ENCODE data around the gene OR12D1.

DNA sequence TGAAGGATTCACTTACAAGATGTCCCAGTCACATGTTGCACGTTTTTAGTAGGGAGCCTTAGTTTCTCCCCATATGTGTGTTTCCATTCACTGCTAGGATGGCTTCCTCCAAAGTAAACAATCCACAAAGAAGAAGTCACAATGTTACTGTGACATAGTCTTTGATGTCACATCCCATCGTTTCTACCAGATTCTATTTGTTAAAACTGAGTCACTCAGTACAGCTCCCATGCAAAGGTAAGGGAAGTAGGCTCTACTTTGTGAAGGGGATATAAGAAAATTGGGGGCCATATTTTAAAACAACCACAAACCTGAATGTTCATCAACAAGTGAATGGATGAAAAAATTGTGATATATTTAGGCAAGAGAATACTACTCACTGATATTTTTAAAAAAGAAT lies 42.2 kb downstream of the OR12D1 start, which contains the start of the genes OR11A1 and OR2H1:
- TF ChIP-seq POU6F1 (CRISPR knock-in tag; IDR thresholded peaks at IDR 0.05; ENCODE audit: borderline replicate concordance, low read depth) = no peak
- no peak for TF ChIP-seq TCF4 (CRISPR knock-in tag; IDR thresholded peaks at IDR 0.05; ENCODE audit: borderline replicate concordance)
- TF ChIP-seq ZFP3 (CRISPR knock-in tag; IDR thresholded peaks at IDR 0.05) = no peak
- no peak for TF ChIP-seq RARB (CRISPR knock-in tag; IDR thresholded peaks at IDR 0.05)
- TF ChIP-seq, protein P1, sequence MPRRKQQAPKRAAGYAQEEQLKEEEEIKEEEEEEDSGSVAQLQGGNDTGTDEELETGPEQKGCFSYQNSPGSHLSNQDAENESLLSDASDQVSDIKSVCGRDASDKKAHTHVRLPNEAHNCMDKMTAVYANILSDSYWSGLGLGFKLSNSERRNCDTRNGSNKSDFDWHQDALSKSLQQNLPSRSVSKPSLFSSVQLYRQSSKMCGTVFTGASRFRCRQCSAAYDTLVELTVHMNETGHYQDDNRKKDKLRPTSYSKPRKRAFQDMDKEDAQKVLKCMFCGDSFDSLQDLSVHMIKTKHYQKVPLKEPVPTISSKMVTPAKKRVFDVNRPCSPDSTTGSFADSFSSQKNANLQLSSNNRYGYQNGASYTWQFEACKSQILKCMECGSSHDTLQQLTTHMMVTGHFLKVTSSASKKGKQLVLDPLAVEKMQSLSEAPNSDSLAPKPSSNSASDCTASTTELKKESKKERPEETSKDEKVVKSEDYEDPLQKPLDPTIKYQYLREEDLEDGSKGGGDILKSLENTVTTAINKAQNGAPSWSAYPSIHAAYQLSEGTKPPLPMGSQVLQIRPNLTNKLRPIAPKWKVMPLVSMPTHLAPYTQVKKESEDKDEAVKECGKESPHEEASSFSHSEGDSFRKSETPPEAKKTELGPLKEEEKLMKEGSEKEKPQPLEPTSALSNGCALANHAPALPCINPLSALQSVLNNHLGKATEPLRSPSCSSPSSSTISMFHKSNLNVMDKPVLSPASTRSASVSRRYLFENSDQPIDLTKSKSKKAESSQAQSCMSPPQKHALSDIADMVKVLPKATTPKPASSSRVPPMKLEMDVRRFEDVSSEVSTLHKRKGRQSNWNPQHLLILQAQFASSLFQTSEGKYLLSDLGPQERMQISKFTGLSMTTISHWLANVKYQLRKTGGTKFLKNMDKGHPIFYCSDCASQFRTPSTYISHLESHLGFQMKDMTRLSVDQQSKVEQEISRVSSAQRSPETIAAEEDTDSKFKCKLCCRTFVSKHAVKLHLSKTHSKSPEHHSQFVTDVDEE (CRISPR knock-in tag; IDR thresholded peaks at IDR 0.05) = no peak
- no peak for TF ChIP-seq OSR1 (CRISPR knock-in tag; IDR thresholded peaks at IDR 0.05)
- no peak for TF ChIP-seq CSDC2 (CRISPR knock-in tag; IDR thresholded peaks at IDR 0.05)
- TF ChIP-seq, protein P2, sequence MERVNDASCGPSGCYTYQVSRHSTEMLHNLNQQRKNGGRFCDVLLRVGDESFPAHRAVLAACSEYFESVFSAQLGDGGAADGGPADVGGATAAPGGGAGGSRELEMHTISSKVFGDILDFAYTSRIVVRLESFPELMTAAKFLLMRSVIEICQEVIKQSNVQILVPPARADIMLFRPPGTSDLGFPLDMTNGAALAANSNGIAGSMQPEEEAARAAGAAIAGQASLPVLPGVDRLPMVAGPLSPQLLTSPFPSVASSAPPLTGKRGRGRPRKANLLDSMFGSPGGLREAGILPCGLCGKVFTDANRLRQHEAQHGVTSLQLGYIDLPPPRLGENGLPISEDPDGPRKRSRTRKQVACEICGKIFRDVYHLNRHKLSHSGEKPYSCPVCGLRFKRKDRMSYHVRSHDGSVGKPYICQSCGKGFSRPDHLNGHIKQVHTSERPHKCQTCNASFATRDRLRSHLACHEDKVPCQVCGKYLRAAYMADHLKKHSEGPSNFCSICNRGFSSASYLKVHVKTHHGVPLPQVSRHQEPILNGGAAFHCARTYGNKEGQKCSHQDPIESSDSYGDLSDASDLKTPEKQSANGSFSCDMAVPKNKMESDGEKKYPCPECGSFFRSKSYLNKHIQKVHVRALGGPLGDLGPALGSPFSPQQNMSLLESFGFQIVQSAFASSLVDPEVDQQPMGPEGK (CRISPR knock-in tag; IDR thresholded peaks at IDR 0.05; ENCODE audit: borderline replicate concordance) = no peak
- TF ChIP-seq ZNF8 (CRISPR knock-in tag; IDR thresholded peaks at IDR 0.05) = no peak

Data from SK-N-SH treated with all-trans-retinoic acid at 6 μM for 48 hours (cell line).